ENCODE results near the gene MOB1A.

- TF ChIP-seq ZNF430 (CRISPR knock-in tag; IDR thresholded peaks at IDR 0.05) = no peak
- no peak for TF ChIP-seq GABPB1 (CRISPR knock-in tag; IDR thresholded peaks at IDR 0.05)
- no peak for TF ChIP-seq CTCF (CRISPR knock-in tag; IDR thresholded peaks at IDR 0.05)
- no peak for TF ChIP-seq EZH2 (conservative IDR thresholded peaks at IDR 0.05; ENCODE audit: low read depth, low read length)
- no peak for TF ChIP-seq PATZ1 (CRISPR knock-in tag; IDR thresholded peaks at IDR 0.05)
- no peak for TF ChIP-seq POLR2A (IDR thresholded peaks at IDR 0.05; ENCODE audit: insufficient read depth in 1 of 2, low read depth in 2 of 2, low read length in 2 of 2)
- no peak for TF ChIP-seq ZNF3 (CRISPR knock-in tag; IDR thresholded peaks at IDR 0.05)
- no peak for TF ChIP-seq PHF21A (CRISPR knock-in tag; IDR thresholded peaks at IDR 0.05)
- TF ChIP-seq PCBP1 (IDR thresholded peaks at IDR 0.05; ENCODE audit: borderline replicate concordance, low read depth, low read length) = no peak
- no peak for TF ChIP-seq NFIC (IDR thresholded peaks at IDR 0.05; ENCODE audit: low read length)
- TF ChIP-seq ZNF24 (IDR thresholded peaks at IDR 0.05) = no peak
- TF ChIP-seq SRF (IDR thresholded peaks at IDR 0.05; ENCODE audit: low read depth, low read length) = no peak
Observed at GRCh38 chr2:74142340-74142739, 36.3 kb downstream of the MOB1A start.
